ENCODE data around the gene TTYH1. TPM values are rescaled to one million over a fixed set of nuclear protein-coding genes. Genes with fewer than 3 reads are reported as not detected.

Gene TTYH1
- total and polyA plus RNA-seq, 9 of the 15 experiments (the other 6 are each of a cell fraction or from before 2014, with no cell fraction given): 0.08 TPM; not detected in 8

- TF ChIP-seq FOXK1 (CRISPR knock-in tag; IDR thresholded peaks at IDR 0.05; ENCODE audit: borderline replicate concordance) (no peak), CTBP1 (IDR thresholded peaks at IDR 0.05; ENCODE audit: borderline replicate concordance) (peak; percentile 55; the same call in 1 of the 2 replicates), CTCFL (IDR thresholded peaks at IDR 0.05; ENCODE audit: borderline replicate concordance, insufficient read depth, low read depth, low read length, poor library complexity, severe bottlenecking) (no peak), ETS1 (conservative IDR thresholded peaks at IDR 0.05; ENCODE audit: control insufficient read depth, low read depth, low read length) (no peak), NR2C1 (IDR thresholded peaks at IDR 0.05) (no peak), NR2C1 (tag; IDR thresholded peaks at IDR 0.05) (no peak), RUNX1 (IDR thresholded peaks at IDR 0.05; ENCODE audit: low read depth) (no peak), POLR2H (tag; IDR thresholded peaks at IDR 0.05; ENCODE audit: low read depth) (peak; percentile 71), TRIM24 (IDR thresholded peaks at IDR 0.05) (peak; percentile 45 to 83; a peak in 2 of 4 replicates), C11orf30 (IDR thresholded peaks at IDR 0.05; ENCODE audit: low read depth) (no peak), RCOR1 (IDR thresholded peaks at IDR 0.05; ENCODE audit: borderline replicate concordance in 1 of 2, low read depth in 2 of 2, low read length in 2 of 2) (no peak), NKRF (IDR thresholded peaks at IDR 0.05; ENCODE audit: borderline replicate concordance) (no peak), ATF7 (IDR thresholded peaks at IDR 0.05) (peak; percentile 50; the same call in 1 of the 2 replicates), ZNF224 (CRISPR knock-in tag; IDR thresholded peaks at IDR 0.05) (no peak), ZNF785 (CRISPR knock-in tag; IDR thresholded peaks at IDR 0.05) (no peak), FOXJ3 (CRISPR knock-in tag; IDR thresholded peaks at IDR 0.05) (no peak), HDAC8 (tag; IDR thresholded peaks at IDR 0.05) (peak; percentile 55; the same call in 1 of the 2 replicates), SNRNP70 (optimal IDR thresholded peaks at IDR 0.05; ENCODE audit: low read depth, low read length) (no peak), SMARCE1 (IDR thresholded peaks at IDR 0.05) (no peak), SRF (CRISPR knock-in tag; IDR thresholded peaks at IDR 0.05) (no peak), ETV1 (tag; conservative IDR thresholded peaks at IDR 0.05; ENCODE audit: low read depth) (peak; percentile 14; the same call in 1 of the 2 replicates), HNRNPL (IDR thresholded peaks at IDR 0.05; ENCODE audit: low read depth, low read length) (no peak), NFE2L1 (tag; IDR thresholded peaks at IDR 0.05; ENCODE audit: borderline replicate concordance, low read depth) (no peak)
- TF ChIP-seq, protein P1, sequence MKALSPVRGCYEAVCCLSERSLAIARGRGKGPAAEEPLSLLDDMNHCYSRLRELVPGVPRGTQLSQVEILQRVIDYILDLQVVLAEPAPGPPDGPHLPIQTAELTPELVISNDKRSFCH (CRISPR knock-in tag; IDR thresholded peaks at IDR 0.05): no peak
- TF ChIP-seq, protein P1 (tag; IDR thresholded peaks at IDR 0.05): no peak
These were observed 46.1 kb upstream of the TTYH1 start (continued) for GRCh38 chr19:54369082-54369687.

Measured in K562 (cell line).